ENCODE data around the gene COL13A1. TPM values are rescaled to one million over a fixed set of nuclear protein-coding genes. Genes with fewer than 3 reads are reported as not detected.

Gene COL13A1
- total and polyA plus RNA-seq, 10 donors, result 4.1 to 16.1 (median 9.5) TPM

- 0 to 36% (median 0%) methylated on average over 1 of the region's 1 CpG for WGBS, 5 donors
Measured at GRCh38 chr10:69919250-69919649, 117.5 kb downstream of the COL13A1 start.

GRCh38 chr10:69925111-69925510 lies 123.4 kb downstream of the COL13A1 start:
- Histone ChIP-seq H3K9me3 (no peaks in the 10 kb centered on the region), H3K27ac (no peak overlapping the region), H3K27me3 (replicated peaks in 1 of 7) (peaks cover 0 to 16% (median 0%) of the 10 kb centered on the region in 7 donors), H3K36me3 (no peaks in the 10 kb centered on the region), H3K4me3 (no peak overlapping the region), H3K4me1 (no peaks in the 10 kb centered on the region)
- TF ChIP-seq CTCF (IDR thresholded peaks at IDR 0.05 in 8 of 11, conservative IDR thresholded peaks at IDR 0.05 in 3 of 11) (no peak), POLR2A (IDR thresholded peaks at IDR 0.05) (no peak), POLR2AphosphoS5 (IDR thresholded peaks at IDR 0.05) (no peak)
- WGBS, 5 donors, result 70 to 84% (median 75%) methylated on average over 5 of the region's 5 CpGs
- DNase-seq, result no peak
- intact Hi-C loops (cut with DNase I; ENCODE audit: low total_unique reads), result no loop called here

More at GRCh38 chr10:69919250-69919649, 117.5 kb downstream of the COL13A1 start:
- intact Hi-C loops (cut with DNase I; ENCODE audit: low total_unique reads), result loop anchor here (10.0 kb wide), 2 partner anchors 114 to 274 kb away; partner anchors contain the start of gene COL13A1
- Histone ChIP-seq H3K4me3 (no peak overlapping the region), H3K36me3 (no peaks in the 10 kb centered on the region), H3K4me1 (peaks cover 0 to 6% (median 2%) of the 10 kb centered on the region in 6 donors), H3K27ac (no peak overlapping the region), H3K9me3 (no peaks in the 10 kb centered on the region), H3K27me3 (replicated peaks in 1 of 7) (peaks cover 0 to 48% (median 0%) of the 10 kb centered on the region in 7 donors)
- DNase-seq, result no peak
- TF ChIP-seq POLR2A (IDR thresholded peaks at IDR 0.05) (no peak), CTCF (IDR thresholded peaks at IDR 0.05 in 8 of 11, conservative IDR thresholded peaks at IDR 0.05 in 3 of 11) (no peak)

- TF ChIP-seq POLR2AphosphoS5 (IDR thresholded peaks at IDR 0.05) (no peak), POLR2A (IDR thresholded peaks at IDR 0.05) (no peak), CTCF (IDR thresholded peaks at IDR 0.05 in 8 of 11, conservative IDR thresholded peaks at IDR 0.05 in 3 of 11) (no peak)
- H3K4me1 ChIP-seq, result no peaks in the 10 kb centered on the region
- peaks cover 0 to 17% (median 0%) of the 10 kb centered on the region in 7 donors for H3K27me3 ChIP-seq (replicated peaks in 1 of 7)
- no peak overlapping the region for H3K27ac ChIP-seq
- intact Hi-C loops (cut with DNase I; ENCODE audit: low total_unique reads), result no loop called here
- H3K36me3 ChIP-seq, result peaks cover 0 to 5% (median 0%) of the 10 kb centered on the region in 6 donors
- no peaks in the 10 kb centered on the region for H3K9me3 ChIP-seq
- H3K4me3 ChIP-seq, result no peak overlapping the region
- DNase-seq, result no peak
- 76 to 88% (median 79%) methylated on average over 3 of the region's 3 CpGs for WGBS, 5 donors
Measured at GRCh38 chr10:69928339-69928738, 126.6 kb downstream of the COL13A1 start.

GRCh38 chr10:69929575-69929974 lies 127.9 kb downstream of the COL13A1 start:
- no peaks in the 10 kb centered on the region for H3K9me3 ChIP-seq
- intact Hi-C loops (cut with DNase I; ENCODE audit: low total_unique reads), result no loop called here
- peaks cover 0 to 5% (median 0%) of the 10 kb centered on the region in 6 donors for H3K36me3 ChIP-seq
- 75 to 92% (median 88%) methylated on average over 3 of the region's 3 CpGs for WGBS, 5 donors
- no peaks in the 10 kb centered on the region for H3K4me1 ChIP-seq
- H3K4me3 ChIP-seq, result no peak overlapping the region
- no peak for TF ChIP-seq CTCF (IDR thresholded peaks at IDR 0.05 in 8 of 11, conservative IDR thresholded peaks at IDR 0.05 in 3 of 11)
- no peak for TF ChIP-seq POLR2AphosphoS5 (IDR thresholded peaks at IDR 0.05)
- TF ChIP-seq POLR2A (IDR thresholded peaks at IDR 0.05), result no peak
- no peak overlapping the region for H3K27ac ChIP-seq
- H3K27me3 ChIP-seq (replicated peaks in 1 of 7), result peaks cover 0 to 18% (median 0%) of the 10 kb centered on the region in 7 donors
- no peak for DNase-seq
